NOMO-1 treated with dmso at 0.1 percent for 144 hours (cell line): ENCODE data around the gene INSRR.

Source experiments
- DNase-seq: peaks from one replicate; lab custom pipeline; 2025; ENCODE audit not compliant: unreplicated experiment; lab: John Stamatoyannopoulos, UW

Gene INSRR

DNA sequence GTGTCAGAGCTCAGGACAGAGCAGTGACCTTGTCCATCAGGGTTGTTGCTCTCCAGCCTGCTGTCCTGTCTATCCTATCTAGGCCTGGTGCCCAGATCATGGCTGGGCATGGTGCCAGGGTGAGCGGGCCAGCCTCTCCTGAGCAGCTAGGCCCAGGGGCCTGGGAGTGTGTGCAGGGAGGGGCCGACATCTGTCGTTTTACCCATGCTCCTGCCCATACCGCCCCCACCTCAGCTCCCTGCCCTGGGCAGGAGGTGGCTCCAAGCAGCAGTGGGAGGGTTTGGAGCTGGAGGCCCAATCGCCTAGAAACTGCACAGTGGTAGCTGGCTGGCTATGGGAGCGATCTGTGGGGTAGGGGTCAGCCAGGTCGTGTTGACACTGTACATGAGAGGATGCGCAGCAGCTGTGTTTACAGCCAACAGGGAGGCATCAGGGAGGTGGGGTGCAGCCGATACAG lies 6.5 kb downstream of the INSRR start:
- DNase-seq = no peak

DNA sequence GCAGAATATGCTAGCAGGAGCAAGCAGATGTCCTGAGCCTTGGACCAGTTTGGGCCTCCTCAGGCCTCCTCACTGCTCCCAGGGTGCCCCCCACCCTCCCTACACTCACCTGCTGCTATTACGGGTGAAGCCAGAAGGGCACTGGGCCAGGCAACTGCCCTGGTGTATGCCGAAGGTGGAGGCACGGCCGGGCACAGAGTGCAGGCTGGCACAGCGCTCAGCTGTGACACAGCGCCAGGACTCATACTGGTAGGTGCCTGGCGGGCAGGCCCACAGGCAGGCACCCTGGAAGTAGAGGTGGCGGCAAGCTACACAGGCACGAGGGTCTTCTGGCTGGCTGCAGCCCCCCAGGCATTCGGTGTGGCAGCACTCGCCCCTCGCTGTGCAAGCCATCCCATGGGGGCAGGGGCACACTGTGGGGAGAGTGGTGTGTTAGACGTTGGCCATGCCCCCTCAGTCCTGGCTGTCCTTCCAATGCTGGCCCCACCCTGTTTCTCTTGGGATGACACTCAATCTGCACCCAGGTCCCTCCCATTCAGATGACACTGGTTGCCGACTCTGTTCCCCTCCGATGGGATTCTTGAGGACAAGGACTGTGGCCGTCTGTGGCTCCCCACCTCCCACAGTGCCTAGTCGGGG lies 7.0 kb downstream of the INSRR start:
- no peak for DNase-seq

- no peak for DNase-seq
Observed at GRCh38 chr1:156849151-156849496, 9.8 kb downstream of the INSRR start.

DNA sequence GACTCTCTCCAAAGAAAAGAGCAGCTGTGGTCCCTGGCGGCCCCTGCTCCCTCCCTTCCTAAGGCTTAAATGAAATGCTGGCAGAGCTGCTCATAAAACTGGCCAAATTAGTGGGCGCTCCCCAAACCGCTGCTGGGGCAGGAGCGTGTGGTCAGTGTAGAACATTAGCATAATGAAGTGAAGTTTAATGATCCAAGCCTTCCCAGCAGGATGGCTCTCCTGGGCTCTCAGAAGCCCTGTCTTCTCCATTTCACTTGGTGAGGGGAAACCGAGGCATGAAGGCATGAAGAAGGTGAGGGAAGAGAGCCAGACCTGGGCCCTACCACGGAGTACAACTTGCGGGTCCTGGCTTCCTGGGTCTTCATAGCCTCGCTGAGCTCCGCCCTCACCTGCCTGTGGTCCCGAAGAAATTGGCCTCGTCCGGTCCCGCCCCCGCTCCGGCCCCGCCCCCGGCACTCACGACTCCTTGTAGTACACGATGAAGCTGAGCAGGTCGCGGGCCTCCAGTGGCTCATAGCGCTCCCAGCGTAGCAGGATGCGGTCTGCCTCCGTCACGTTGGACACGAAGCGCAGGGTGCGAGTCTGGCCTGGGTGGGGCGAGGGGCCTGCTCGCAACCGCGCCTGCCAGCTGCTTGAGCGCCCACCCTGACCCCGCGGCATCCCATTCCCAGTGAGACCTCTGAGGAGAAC lies 10.3 kb downstream of the INSRR start:
- DNase-seq = no peak

GRCh38 chr1:156847591-156848460 lies 11.1 kb downstream of the INSRR start:
- no peak for DNase-seq

DNA sequence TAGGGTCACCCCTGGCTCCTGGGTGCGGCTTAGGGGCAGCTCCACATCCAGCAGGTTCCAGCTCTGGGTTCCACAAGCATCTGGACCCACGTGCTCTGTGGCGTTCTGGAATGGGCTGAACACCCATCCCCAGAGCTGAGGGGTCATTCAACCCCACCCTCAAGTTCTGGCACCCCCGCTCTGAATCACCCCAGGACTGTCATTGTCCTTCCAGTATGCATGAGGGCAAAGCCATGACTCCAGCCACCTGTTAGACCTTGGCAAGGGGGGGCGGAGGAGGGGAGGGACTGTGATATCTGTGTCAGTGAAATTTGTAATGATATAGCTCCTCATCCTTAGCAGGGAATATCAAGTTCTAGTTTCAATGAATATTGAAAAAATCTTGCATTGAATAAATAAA lies 12.3 kb downstream of the INSRR start:
- DNase-seq = no peak

GRCh38 chr1:156845953-156846545 lies 12.9 kb downstream of the INSRR start:
- DNase-seq = no peak

DNA sequence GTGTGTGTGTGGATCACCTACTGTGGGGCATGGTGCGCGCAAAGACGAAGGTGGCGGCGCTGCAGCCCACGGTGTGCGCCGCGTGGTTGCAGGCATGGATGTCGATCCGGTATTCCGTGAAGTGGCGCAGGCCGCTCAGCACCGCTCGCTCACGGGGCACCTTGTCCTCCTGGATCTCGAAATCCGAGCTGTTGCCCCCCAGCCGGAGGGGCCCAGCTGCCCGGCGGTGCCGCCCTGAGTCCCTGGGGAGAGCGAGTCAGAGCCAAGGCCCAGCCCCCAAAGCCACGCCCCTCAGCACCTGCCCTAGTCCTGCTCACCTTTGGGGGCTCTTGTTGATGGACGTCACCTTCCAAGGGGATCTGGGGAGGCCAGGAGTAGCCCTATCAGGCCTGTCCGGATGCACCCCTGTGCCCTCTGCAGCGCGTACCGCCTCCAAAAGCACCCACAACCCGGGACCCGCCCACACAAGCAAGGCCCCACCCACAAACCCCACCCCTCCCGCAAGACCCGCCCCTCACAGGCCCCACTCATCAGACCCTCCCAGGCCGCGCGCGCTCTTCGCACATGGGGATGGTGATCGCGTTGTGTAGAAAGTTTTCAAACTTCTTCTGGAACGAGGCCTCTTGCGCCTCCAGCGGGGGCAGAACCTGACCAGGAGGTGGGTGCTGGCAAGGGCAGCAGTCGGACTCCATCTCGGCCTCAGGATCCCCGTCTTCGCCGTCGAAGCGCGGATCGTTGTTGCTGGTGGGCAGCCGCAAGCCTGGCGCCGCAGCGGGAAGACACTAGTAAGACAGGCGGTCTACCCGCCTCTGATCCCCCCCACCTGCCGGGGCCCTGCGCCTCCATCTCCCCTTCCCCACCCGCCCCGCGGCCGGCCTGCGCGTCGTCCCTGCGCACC lies 13.6 kb downstream of the INSRR start:
- DNase-seq = no peak

- DNase-seq = no peak
Observed at GRCh38 chr1:156844638-156845037, 14.3 kb downstream of the INSRR start.

- DNase-seq = no peak
Observed at GRCh38 chr1:156844102-156844501, 14.8 kb downstream of the INSRR start.

GRCh38 chr1:156842618-156843300 lies 16.2 kb downstream of the INSRR start:
- no peak for DNase-seq

- DNase-seq = no peak
Observed at GRCh38 chr1:156841295-156841855, 17.5 kb downstream of the INSRR start.

DNA sequence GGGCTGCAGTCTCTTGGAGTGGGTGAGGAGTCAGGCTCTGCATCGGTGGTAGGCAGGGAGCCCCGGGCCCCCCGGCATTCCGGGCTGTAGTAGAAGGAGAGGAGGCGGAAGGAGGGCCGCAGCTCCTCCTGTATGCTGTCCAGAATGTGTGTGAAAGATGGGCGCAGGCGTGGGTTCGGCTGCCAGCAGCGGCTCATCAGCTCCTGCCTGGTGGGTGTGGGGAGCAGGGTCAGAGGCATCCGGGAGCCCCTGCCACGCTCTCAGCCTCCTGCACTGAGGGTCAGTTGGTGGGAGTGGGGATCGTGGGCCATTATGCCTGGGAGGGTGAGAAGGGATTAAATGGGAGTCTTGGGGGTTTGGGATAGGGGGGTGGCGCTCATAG lies 18.0 kb downstream of the INSRR start:
- DNase-seq = no peak

DNA sequence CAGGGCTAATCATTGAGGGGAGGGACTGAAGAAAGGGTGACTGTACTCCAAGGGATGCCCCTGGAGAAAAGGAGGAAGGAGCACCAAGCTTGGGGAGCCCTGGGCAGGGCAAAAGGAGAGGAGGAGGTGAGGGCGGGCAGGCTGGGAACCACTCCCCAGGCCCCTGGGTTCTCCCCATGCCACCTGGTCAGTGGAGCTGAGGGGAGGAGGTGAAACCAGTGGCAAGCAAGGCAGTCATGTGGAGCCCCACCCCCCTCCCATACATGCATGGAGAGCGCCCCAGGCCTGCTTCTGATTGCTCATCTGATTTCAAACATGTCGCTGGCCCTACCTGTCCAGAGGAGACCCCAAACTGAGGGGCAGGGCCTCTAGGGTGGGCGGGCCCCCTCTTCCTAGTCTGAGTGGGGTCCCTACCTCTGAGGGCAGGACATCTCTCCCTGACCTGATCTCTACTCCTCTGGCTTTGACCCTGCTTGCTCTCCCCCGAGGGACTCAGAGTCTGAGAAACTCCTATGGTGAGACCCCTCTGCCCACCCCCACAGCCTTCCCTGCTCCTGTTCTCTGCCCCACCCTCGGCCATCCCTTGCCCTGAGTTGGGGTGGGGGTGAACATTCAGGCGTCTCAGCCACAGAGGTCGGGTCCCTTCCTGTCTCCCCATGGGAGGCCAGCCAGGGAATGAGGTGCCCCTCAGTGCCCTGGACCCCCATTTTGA lies 18.6 kb downstream of the INSRR start:
- no peak for DNase-seq

DNA sequence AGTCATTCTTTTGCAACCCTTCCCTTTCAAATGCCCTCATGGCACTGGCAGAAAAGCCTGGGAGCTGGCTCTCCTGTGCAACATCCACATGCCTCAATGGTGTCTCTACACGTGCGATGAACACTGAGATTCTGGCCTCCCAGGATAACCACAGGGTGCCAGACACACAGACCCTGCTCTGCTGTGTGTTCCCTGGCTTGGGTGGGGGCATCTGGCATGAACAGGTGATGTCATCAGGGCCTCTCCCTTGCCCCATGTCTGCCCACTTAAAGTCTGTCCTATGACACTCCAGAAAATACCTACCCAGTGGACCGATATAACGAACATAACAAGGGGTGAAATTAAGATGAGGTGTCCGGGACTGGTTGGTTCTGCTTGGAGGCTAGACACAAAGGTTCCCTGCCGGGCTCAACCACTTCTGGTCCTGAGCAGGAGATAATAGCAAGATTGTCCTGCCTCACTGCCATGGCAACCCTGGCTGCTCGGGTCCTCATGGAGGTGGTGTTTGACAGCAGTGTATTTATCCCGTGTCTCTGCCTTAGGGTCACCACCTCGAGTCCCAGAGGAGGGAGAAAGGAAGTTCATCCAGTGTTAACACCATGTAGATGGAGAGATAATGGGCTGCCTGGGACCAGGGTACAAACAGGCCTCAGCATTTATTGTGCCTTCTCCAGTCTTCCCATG lies 19.3 kb downstream of the INSRR start:
- no peak for DNase-seq

DNA sequence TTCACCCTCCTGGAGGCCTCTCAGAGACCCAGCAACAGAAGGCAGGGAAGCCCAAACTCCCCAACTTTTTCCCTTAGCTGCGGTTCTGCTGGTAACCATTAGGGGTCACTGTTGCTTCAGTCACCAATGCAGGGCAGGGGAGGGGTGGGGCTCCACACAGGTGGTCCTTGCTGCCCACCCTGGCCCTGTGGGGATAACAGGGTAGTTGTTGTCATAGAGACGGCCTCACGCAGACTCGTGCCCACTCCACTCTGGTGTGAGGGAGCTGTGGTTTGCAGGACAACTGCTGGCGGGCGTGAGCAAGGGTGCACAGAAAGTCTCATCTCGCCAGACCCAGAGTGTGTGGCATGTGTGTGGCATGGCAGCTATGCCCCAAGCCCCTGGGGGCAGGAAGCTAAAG lies 19.9 kb downstream of the INSRR start:
- DNase-seq = no peak

GRCh38 chr1:156836892-156837291 lies 22.0 kb downstream of the INSRR start:
- DNase-seq = no peak

DNA sequence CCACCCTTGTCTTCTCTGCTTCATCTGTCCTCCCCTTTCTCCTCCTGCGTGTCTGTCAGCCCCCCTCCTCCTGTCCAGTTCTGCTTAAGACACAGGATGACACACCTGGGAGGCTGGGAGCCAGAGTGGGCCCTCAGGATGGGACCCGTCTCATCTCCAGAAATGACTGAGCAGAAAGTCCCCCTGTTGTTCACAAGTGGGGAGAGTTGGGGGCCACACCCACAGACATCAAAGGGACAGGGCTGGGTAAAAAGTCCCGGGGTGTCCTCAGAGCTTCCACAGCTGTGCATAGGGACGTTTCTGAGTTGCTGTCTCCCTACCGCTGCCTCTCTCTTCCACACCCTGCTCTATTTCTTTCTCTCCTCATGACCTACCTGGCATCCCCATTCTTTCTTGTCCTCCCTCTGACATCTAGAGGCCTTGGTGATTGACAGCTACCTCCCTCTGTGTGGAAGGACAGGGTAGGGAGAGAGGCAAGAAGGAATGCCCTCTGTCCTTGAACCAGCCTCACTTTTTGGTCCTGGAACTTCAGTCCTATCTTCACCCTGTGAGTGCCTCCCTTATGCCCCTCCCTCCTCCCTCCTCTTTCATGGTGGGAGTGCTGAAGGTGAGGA lies 22.8 kb downstream of the INSRR start:
- DNase-seq = no peak
